NCI-H2196 (cell line): ENCODE results near the gene RPS4Y1.
"Not testable (repeated sequence)": the region's sequence is repeated elsewhere in the genome, so short reads cannot be mapped to it uniquely, and the experiment has no call there.

Source experiments
- DNase-seq: peaks from one replicate; lab custom pipeline; 2025; ENCODE audit not compliant: unreplicated experiment; lab: John Stamatoyannopoulos, UW

The RPS4Y1 gene

GRCh38 chrY:2841471-2841893 is at the start of gene RPS4Y1:
Gene RPS4Y1, plus strand, starts transcription at chrY:2841602. Its CDS starts 23 bp downstream, at chrY:2841625.
- DNase-seq: peak; percentile 72

- no peak for DNase-seq
Measured at GRCh38 chrY:2796977-2797523, 44.4 kb upstream of the RPS4Y1 start.

GRCh38 chrY:2797991-2798390 is 43.4 kb upstream of the RPS4Y1 start:
- DNase-seq: no peak

GRCh38 chrY:2800246-2800645 is 41.2 kb upstream of the RPS4Y1 start:
- DNase-seq: peak; percentile 10

GRCh38 chrY:2817146-2817896 is 24.1 kb upstream of the RPS4Y1 start:
- DNase-seq: not testable (repeated sequence)

- no peak for DNase-seq
Measured at GRCh38 chrY:2824471-2824870, 16.9 kb upstream of the RPS4Y1 start.

- no peak for DNase-seq
Measured at GRCh38 chrY:2828497-2828896, 12.9 kb upstream of the RPS4Y1 start.

GRCh38 chrY:2835230-2835629 is 6.2 kb upstream of the RPS4Y1 start:
- DNase-seq: no peak

GRCh38 chrY:2837078-2837477 is 4.3 kb upstream of the RPS4Y1 start:
- DNase-seq: no peak

GRCh38 chrY:2837932-2838331 is 3.5 kb upstream of the RPS4Y1 start:
- no peak for DNase-seq

GRCh38 chrY:2846791-2847190 is 5.4 kb downstream of the RPS4Y1 start:
- no peak for DNase-seq

GRCh38 chrY:2848384-2848783 is 7.0 kb downstream of the RPS4Y1 start:
- DNase-seq: no peak

- DNase-seq: no peak
Measured at GRCh38 chrY:2849368-2849767, 8.0 kb downstream of the RPS4Y1 start.

- DNase-seq: no peak
Measured at GRCh38 chrY:2854145-2854774, 12.9 kb downstream of the RPS4Y1 start.

- DNase-seq: no peak
Measured at GRCh38 chrY:2857068-2857467, 15.7 kb downstream of the RPS4Y1 start.

GRCh38 chrY:2857686-2858085 is 16.3 kb downstream of the RPS4Y1 start:
- no peak for DNase-seq

- DNase-seq: no peak
Measured at GRCh38 chrY:2859782-2860181, 18.4 kb downstream of the RPS4Y1 start.

- DNase-seq: no peak
Measured at GRCh38 chrY:2860511-2860910, 19.1 kb downstream of the RPS4Y1 start.

- no peak for DNase-seq
Measured at GRCh38 chrY:2866581-2866980, 25.2 kb downstream of the RPS4Y1 start.

- no peak for DNase-seq
Measured at GRCh38 chrY:2867469-2867868, 26.1 kb downstream of the RPS4Y1 start.

- no peak for DNase-seq
Measured at GRCh38 chrY:2868035-2868607, 26.7 kb downstream of the RPS4Y1 start.

GRCh38 chrY:2872234-2872633 is 30.8 kb downstream of the RPS4Y1 start:
- not testable (repeated sequence) for DNase-seq
